Thyroid gland (tissue), 4 donors: ENCODE data around the gene PSKH1.

Source experiments
- CTCF ChIP-seq, 6 experiments: fragments of 200-600 bp in 3 of 6; fragments of 450-650 bp in 3 of 6; sonication (generic) in 3 of 6; IDR thresholded peaks; one replicate each; pipeline ENCODE4 v1.5.1; 2016 to 2019; ENCODE audit warnings: antibody characterized with exemption in 6 of 6, mild to moderate bottlenecking in 2 of 6, inconsistent platforms in 1 of 6, moderate library complexity in 1 of 6
- POLR2A ChIP-seq, 2 donors: fragments of 450-650 bp; IDR thresholded peaks; one replicate each; pipeline ENCODE4 v1.6.1; 2017; ENCODE audit warnings: antibody characterized with exemption in 2 of 2, mild to moderate bottlenecking in 2 of 2, moderate library complexity in 1 of 2

DNA sequence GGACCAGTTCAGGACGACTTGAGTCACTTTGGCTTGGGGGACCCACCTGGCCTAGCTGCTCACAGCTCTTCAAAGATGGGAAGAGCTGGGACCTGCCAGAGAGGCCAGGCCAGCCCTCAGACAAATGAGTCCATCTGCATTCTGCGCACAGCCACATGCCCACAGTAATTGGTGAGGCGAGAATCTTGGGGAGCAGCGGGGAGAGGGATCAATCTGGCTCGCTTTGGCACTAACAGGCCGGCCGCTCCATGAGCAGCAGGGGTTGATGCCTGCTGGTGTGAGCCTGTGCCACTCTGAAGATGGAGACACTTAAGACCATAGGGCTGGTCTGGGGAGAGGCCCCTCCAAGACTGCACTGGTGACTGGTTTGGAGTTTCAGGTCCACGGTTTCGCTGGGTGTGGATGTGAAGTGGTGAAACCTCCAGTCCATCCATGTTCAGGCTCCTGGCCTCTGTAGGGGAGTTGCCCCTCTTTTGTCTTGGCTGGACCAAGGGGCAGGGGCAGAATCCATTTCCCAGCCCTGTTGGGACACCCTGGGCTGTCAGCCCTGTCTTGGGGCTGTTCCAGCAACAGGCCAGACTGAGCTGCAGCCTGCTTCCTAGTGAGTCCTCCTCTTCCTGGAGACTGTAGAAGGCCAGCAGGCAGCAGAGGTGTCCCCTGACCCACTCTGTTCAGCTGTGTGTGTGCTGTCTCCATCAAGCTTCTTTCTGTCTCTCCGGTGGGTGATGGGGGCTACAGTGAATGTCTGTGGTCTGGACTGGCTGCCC lies 31.3 kb downstream of the PSKH1 start:
- TF ChIP-seq CTCF (IDR thresholded peaks at IDR 0.05) (no peak), POLR2A (IDR thresholded peaks at IDR 0.05) (no peak)
